ENCODE measurements around the gene GAL.

The GAL gene

DNA sequence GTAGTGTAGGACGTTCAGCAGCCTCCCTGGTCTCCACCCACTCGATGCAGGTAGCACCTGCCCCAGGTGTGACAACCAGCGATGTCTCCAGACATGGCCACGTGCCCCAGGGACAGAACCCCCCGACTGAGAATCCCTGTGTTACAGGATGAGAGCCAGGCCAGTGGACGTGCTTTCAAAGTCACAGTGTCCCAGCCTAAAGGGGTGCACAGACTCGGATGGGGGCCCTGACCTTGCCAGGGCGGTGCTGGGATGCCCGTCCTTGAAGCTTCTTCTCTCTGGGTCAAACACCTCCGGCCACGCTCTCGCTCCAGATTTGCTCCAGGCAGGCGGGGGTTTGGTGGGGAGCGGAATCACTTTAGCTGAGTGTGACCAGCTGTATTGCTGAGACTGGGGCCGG, 23.3 kb upstream of the GAL start:
- no peaks in the 10 kb centered on the region for H3K9me3 ChIP-seq (ENCODE audit: control insufficient read depth, low read length)
- no peaks in the 10 kb centered on the region for H3K4me1 ChIP-seq (ENCODE audit: control insufficient read depth, insufficient read depth, low read length)
- H3K27me3 ChIP-seq (ENCODE audit: control insufficient read depth, insufficient read depth, low read length): peaks cover 6% of the 10 kb centered on the region
- no peak overlapping the region for H3K4me3 ChIP-seq (ENCODE audit: low read length)
- no peak overlapping the region for H3K9ac ChIP-seq (ENCODE audit: low read length)
- no peaks in the 10 kb centered on the region for H3K36me3 ChIP-seq (ENCODE audit: control insufficient read depth, insufficient read depth, low read length)

GRCh38 chr11:68661697-68662603, 22.4 kb upstream of the GAL start:
- Histone ChIP-seq H3K4me1 (ENCODE audit: control insufficient read depth, insufficient read depth, low read length) (no peaks in the 10 kb centered on the region), H3K9ac (ENCODE audit: low read length) (no peak overlapping the region)

DNA sequence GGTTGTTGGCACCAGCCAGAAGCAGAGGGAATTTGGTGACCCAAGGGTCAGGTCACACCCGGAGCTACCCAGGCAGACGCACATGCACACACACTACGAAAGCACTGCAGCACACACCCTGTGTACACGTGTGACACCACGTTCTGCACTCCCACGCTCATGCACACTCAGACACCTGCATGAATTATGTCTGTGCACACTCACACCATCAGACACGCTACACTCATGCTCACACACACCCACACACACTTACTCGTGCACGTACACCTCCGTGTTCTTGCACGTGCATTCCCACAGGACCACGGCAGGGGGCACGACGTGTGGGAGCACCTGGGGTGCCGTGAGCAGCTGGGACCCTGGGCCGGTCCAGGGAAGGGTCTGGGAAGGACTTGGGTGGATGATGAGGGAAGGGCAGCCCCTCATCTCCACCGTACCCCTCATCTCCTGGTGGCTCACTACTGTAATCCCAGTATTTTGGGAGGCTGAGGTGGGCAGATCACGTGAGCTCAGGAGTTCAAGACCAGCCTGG, 20.8 kb upstream of the GAL start:
- peaks cover 6% of the 10 kb centered on the region for H3K27me3 ChIP-seq (ENCODE audit: control insufficient read depth, insufficient read depth, low read length)
- H3K4me3 ChIP-seq (ENCODE audit: low read length): no peak overlapping the region
- no peaks in the 10 kb centered on the region for H3K4me1 ChIP-seq (ENCODE audit: control insufficient read depth, insufficient read depth, low read length)
- H3K9ac ChIP-seq (ENCODE audit: low read length): no peak overlapping the region
- no peaks in the 10 kb centered on the region for H3K36me3 ChIP-seq (ENCODE audit: control insufficient read depth, insufficient read depth, low read length)
- H3K9me3 ChIP-seq (ENCODE audit: control insufficient read depth, low read length): no peaks in the 10 kb centered on the region

More at GRCh38 chr11:68661697-68662603, 22.4 kb upstream of the GAL start:
- Histone ChIP-seq H3K27me3 (ENCODE audit: control insufficient read depth, insufficient read depth, low read length) (peaks cover 6% of the 10 kb centered on the region), H3K4me3 (ENCODE audit: low read length) (no peak overlapping the region), H3K9me3 (ENCODE audit: control insufficient read depth, low read length) (no peaks in the 10 kb centered on the region), H3K36me3 (ENCODE audit: control insufficient read depth, insufficient read depth, low read length) (no peaks in the 10 kb centered on the region)

DNA sequence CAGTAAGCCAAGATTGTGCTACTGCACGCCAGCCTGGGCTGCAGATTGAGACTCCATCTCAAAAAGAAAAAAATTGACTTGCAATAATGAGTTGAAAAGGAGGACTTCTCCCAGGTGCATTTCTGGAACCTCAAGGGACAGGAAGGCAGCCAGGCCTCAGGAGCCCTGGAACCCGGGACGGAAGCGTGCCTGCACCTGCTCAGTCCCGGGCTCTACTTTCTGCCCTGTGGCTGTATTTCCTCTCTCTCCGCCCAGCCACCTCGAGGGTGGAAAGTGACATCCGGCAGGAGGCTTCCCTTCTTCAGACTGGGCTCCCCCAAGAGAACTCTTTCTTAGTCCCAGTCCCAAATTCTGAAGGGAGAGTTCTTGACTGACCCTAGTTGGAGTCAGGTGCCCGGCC, 20.2 kb upstream of the GAL start:
- Histone ChIP-seq H3K27me3 (ENCODE audit: control insufficient read depth, insufficient read depth, low read length) (peaks cover 6% of the 10 kb centered on the region), H3K9me3 (ENCODE audit: control insufficient read depth, low read length) (no peaks in the 10 kb centered on the region)

DNA sequence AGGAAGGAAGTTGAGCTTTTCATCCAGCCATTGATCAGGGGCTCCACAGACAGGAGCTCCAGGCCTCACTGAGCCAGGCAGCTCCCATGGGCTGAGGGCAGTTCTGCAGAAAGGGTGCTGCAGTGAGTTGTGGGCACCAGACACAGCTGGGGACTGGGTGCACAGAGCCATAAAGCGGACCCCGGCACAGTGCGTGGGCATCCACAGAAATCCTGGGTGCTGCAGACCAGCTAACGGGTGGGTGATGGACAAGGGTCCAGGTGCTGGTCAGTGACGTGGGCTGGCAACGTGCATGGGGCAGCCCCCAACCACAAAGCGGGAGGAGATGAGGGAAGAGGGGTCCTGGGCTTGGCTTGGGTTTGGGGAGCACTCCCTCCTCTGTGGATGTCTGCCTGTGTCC, 19.4 kb upstream of the GAL start:
- H3K9ac ChIP-seq (ENCODE audit: low read length): no peak overlapping the region
- peaks cover 6% of the 10 kb centered on the region for H3K27me3 ChIP-seq (ENCODE audit: control insufficient read depth, insufficient read depth, low read length)
- no peaks in the 10 kb centered on the region for H3K36me3 ChIP-seq (ENCODE audit: control insufficient read depth, insufficient read depth, low read length)
- H3K4me1 ChIP-seq (ENCODE audit: control insufficient read depth, insufficient read depth, low read length): no peaks in the 10 kb centered on the region
- H3K9me3 ChIP-seq (ENCODE audit: control insufficient read depth, low read length): no peaks in the 10 kb centered on the region
- no peak overlapping the region for H3K4me3 ChIP-seq (ENCODE audit: low read length)

More for the DNA sequence above, 20.2 kb upstream of the GAL start:
- Histone ChIP-seq H3K4me1 (ENCODE audit: control insufficient read depth, insufficient read depth, low read length) (no peaks in the 10 kb centered on the region), H3K4me3 (ENCODE audit: low read length) (no peak overlapping the region), H3K9ac (ENCODE audit: low read length) (no peak overlapping the region), H3K36me3 (ENCODE audit: control insufficient read depth, insufficient read depth, low read length) (no peaks in the 10 kb centered on the region)

- Histone ChIP-seq H3K9ac (ENCODE audit: low read length) (no peak overlapping the region), H3K9me3 (ENCODE audit: control insufficient read depth, low read length) (no peaks in the 10 kb centered on the region), H3K27me3 (ENCODE audit: control insufficient read depth, insufficient read depth, low read length) (peaks cover 6% of the 10 kb centered on the region), H3K4me1 (ENCODE audit: control insufficient read depth, insufficient read depth, low read length) (no peaks in the 10 kb centered on the region), H3K36me3 (ENCODE audit: control insufficient read depth, insufficient read depth, low read length) (no peaks in the 10 kb centered on the region), H3K4me3 (ENCODE audit: low read length) (no peak overlapping the region)
These were observed 18.9 kb upstream of the GAL start for GRCh38 chr11:68665436-68665835.

DNA sequence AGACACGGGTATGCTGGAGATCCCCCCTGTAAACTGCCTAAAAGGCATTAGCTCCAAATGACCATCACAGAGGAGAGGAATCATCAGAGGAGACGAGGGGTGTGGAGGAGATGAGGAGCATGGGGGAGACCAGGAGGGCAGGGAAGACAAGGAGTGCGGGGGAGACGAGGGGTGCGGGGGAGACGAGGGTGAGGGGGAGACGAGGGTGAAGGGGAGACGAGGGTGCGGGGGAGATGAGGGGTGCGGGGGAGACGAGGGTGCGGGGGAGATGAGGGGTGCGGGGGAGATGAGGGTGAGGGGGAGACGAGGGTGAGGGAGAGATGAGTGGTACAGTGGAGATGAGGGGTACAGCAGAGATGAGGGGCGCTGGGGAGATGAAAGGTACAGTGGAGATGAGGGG, 17.5 kb upstream of the GAL start:
- Histone ChIP-seq H3K9ac (ENCODE audit: low read length) (no peak overlapping the region), H3K4me1 (ENCODE audit: control insufficient read depth, insufficient read depth, low read length) (no peaks in the 10 kb centered on the region), H3K36me3 (ENCODE audit: control insufficient read depth, insufficient read depth, low read length) (no peaks in the 10 kb centered on the region), H3K27me3 (ENCODE audit: control insufficient read depth, insufficient read depth, low read length) (peaks cover 6% of the 10 kb centered on the region), H3K4me3 (ENCODE audit: low read length) (no peak overlapping the region), H3K9me3 (ENCODE audit: control insufficient read depth, low read length) (no peaks in the 10 kb centered on the region)

- Histone ChIP-seq H3K36me3 (ENCODE audit: control insufficient read depth, insufficient read depth, low read length) (no peaks in the 10 kb centered on the region), H3K9me3 (ENCODE audit: control insufficient read depth, low read length) (no peaks in the 10 kb centered on the region), H3K9ac (ENCODE audit: low read length) (no peak overlapping the region), H3K4me1 (ENCODE audit: control insufficient read depth, insufficient read depth, low read length) (no peaks in the 10 kb centered on the region), H3K27me3 (ENCODE audit: control insufficient read depth, insufficient read depth, low read length) (peaks cover 2% of the 10 kb centered on the region), H3K4me3 (ENCODE audit: low read length) (no peak overlapping the region)
These were observed 16.5 kb upstream of the GAL start for GRCh38 chr11:68667511-68668500.

DNA sequence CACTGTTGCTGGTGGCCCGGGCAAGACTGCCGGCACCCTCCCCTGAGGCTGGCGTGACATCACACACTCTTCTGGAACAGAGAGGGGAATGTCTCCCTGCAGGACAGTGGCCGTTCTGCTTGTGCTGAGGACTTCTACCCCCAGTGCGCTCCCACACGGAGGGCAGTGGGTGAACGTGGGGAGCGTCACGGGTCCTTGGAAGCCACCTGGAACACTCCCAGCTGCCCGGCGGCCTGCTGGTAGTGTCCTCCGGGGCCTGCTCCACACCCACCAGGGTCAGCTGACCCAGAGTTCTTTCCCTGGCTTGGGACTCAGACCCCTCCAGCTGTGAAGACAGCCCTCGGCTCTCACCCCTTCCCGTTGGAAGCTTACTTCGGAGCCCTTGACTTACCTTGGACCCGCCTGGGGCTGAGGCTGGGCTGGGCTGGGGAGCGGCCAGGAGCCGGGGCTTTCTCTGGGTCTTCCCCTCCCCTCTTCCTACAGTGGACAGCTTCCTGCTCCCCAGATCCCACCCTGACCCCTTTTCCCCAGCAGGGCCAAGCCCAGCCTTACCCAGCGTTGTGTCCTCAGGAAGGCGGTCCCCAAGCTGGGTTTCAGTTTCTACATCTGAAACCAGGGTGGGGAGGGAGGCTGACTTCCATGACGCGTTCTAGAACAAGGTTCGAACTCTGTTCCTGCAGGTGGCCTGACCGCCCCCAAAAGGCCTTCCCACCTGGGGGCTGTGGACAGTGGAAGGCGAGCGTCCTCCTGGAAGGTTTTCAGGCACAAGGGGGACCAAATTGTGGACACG, 14.8 kb upstream of the GAL start:
- Histone ChIP-seq H3K9ac (ENCODE audit: low read length) (no peak overlapping the region), H3K27me3 (ENCODE audit: control insufficient read depth, insufficient read depth, low read length) (no peaks in the 10 kb centered on the region), H3K4me1 (ENCODE audit: control insufficient read depth, insufficient read depth, low read length) (no peaks in the 10 kb centered on the region), H3K9me3 (ENCODE audit: control insufficient read depth, low read length) (no peaks in the 10 kb centered on the region), H3K36me3 (ENCODE audit: control insufficient read depth, insufficient read depth, low read length) (no peaks in the 10 kb centered on the region), H3K4me3 (ENCODE audit: low read length) (no peak overlapping the region)

- H3K9me3 ChIP-seq (ENCODE audit: control insufficient read depth, low read length): no peaks in the 10 kb centered on the region
- H3K4me1 ChIP-seq (ENCODE audit: control insufficient read depth, insufficient read depth, low read length): no peaks in the 10 kb centered on the region
- H3K27me3 ChIP-seq (ENCODE audit: control insufficient read depth, insufficient read depth, low read length): no peaks in the 10 kb centered on the region
- H3K4me3 ChIP-seq (ENCODE audit: low read length): no peak overlapping the region
- no peaks in the 10 kb centered on the region for H3K36me3 ChIP-seq (ENCODE audit: control insufficient read depth, insufficient read depth, low read length)
- no peak overlapping the region for H3K9ac ChIP-seq (ENCODE audit: low read length)
These were observed 13.9 kb upstream of the GAL start for GRCh38 chr11:68670208-68670992.

Data from mucosa of stomach (tissue), 1 donor.